HepG2 (cell line): ENCODE data around the gene CFAP61. TPM values are rescaled to one million over a fixed set of nuclear protein-coding genes. Genes with fewer than 3 reads are reported as not detected.

Source experiments
- ATM ChIP-seq: fragments of 450-650 bp; IDR thresholded peaks from 2 replicates; pipeline ENCODE4 v1.7.1; 2017; ENCODE audit warnings: mild to moderate bottlenecking, borderline replicate concordance
- BCL6 ChIP-seq: IDR thresholded peaks from 2 replicates; pipeline ENCODE4 v1.6.1; 2016; ENCODE audit warnings: missing genetic modification reagents, missing compliant biosample characterization
- FOXC1 ChIP-seq: sonication (generic); formaldehyde crosslinking; IDR thresholded peaks from 2 replicates; pipeline ENCODE4 v1.8.0; 2022; ENCODE audit warnings: mild to moderate bottlenecking, missing genetic modification reagents, borderline replicate concordance
- MEIS2 ChIP-seq: sonication (generic); formaldehyde crosslinking; IDR thresholded peaks from 2 replicates; pipeline ENCODE4 v1.9.0; 2021; ENCODE audit warnings: mild to moderate bottlenecking, missing genetic modification reagents
- NCOA1 ChIP-seq: sonication (generic); formaldehyde crosslinking; IDR thresholded peaks from 2 replicates; pipeline ENCODE4 v1.9.0; 2021; ENCODE audit warnings: missing genetic modification reagents
- PCBP2 ChIP-seq: fragments of 200-400 bp; formaldehyde crosslinking; optimal IDR thresholded peaks from 2 replicates; pipeline ENCODE3; 2018; ENCODE audit warnings: low read length, low read depth; ENCODE audit not compliant: poor library complexity, severe bottlenecking
- POLR2A ChIP-seq, 2 experiments: IDR thresholded peaks; 2 replicates each; pipeline ENCODE4 v1.6.1; 2011; ENCODE audit warnings: low read depth in 2 of 2, low read length in 2 of 2, mild to moderate bottlenecking in 1 of 2, moderate library complexity in 1 of 2; ENCODE audit not compliant: insufficient read depth in 1 of 2
- PPARG ChIP-seq: conservative IDR thresholded peaks from 2 replicates; pipeline ENCODE4 v1.6.1; 2016; ENCODE audit warnings: missing biosample characterization, missing genetic modification reagents
- RARG ChIP-seq: sonication (generic); formaldehyde crosslinking; IDR thresholded peaks from 2 replicates; pipeline ENCODE4 v1.4.0; 2020; ENCODE audit warnings: low read depth, mild to moderate bottlenecking, missing genetic modification reagents
- SUZ12 ChIP-seq: fragments of 150-350 bp; IDR thresholded peaks from 2 replicates; pipeline ENCODE4 v1.6.1; 2014; ENCODE audit warnings: low read depth, low read length
- TGIF2 ChIP-seq: IDR thresholded peaks from 2 replicates; pipeline ENCODE4 v1.6.1; 2016; ENCODE audit warnings: control low read depth, missing compliant biosample characterization
- ZNF275 ChIP-seq: sonication (generic); formaldehyde crosslinking; IDR thresholded peaks from 2 replicates; pipeline ENCODE4 v1.8.0; 2022; ENCODE audit warnings: missing genetic modification reagents, mild to moderate bottlenecking, inconsistent platforms, borderline replicate concordance
- ZNF326 ChIP-seq: sonication (generic); formaldehyde crosslinking; IDR thresholded peaks from 2 replicates; pipeline ENCODE4 v1.4.0; 2020; ENCODE audit warnings: missing genetic modification reagents, borderline replicate concordance
- ZNF569 ChIP-seq: sonication (generic); formaldehyde crosslinking; IDR thresholded peaks from 2 replicates; pipeline ENCODE4 v1.5.0; 2020; ENCODE audit warnings: mild to moderate bottlenecking, missing genetic modification reagents, moderate library complexity, borderline replicate concordance
- ZNF747 ChIP-seq: sonication (generic); formaldehyde crosslinking; IDR thresholded peaks from 2 replicates; pipeline ENCODE4 v1.8.1; 2023; ENCODE audit warnings: missing genetic modification reagents, mild to moderate bottlenecking, borderline replicate concordance
- polyA plus RNA-seq, 8 experiments: library from polyadenylated mRNA; depleted of rRNA in 3 of 8; stranded (reverse) in 7 of 8; unstranded in 1 of 8; fragments of >200 nt; fragmentation: Illumina TruSeq in 4 of 8; extraction: Trizol in 4 of 8; gene quantifications; 2 replicates each; pipeline versions ENCODE4 v1.2.1 to v1.2.3, GENCODE V29; 2011 to 2016; ENCODE audit warnings: low read depth in 4 of 8, missing spikeins in 1 of 8, mixed read lengths in 1 of 8; ENCODE audit not compliant: insufficient read depth in 1 of 8
- total RNA-seq, 5 experiments: library from RNA; depleted of rRNA; stranded (reverse); fragments of >200 nt; fragmentation: Illumina TruSeq; extraction: Trizol; gene quantifications; 2 replicates each; pipeline ENCODE4 v1.2.3, GENCODE V29; 2016; ENCODE audit warnings: low read depth in 1 of 5
- TF ChIP-seq, protein P1 (sequence below): sonication (generic); formaldehyde crosslinking; IDR thresholded peaks from 2 replicates; pipeline ENCODE4 v1.5.1; 2020; ENCODE audit warnings: mild to moderate bottlenecking, missing genetic modification reagents, borderline replicate concordance
- TF ChIP-seq, protein P2 (sequence below): sonication (generic); formaldehyde crosslinking; IDR thresholded peaks from 2 replicates; pipeline ENCODE4 v1.4.0; 2020; ENCODE audit warnings: missing genetic modification reagents

CFAP61 gene
- total and polyA plus RNA-seq, 2 of the 13 experiments (the other 11 are each of a cell fraction or from before 2014, with no cell fraction given): 0.27 TPM; not detected in 1

GRCh38 chr20:20017001-20017843 is 35.1 kb upstream of the CFAP61 start, which contains the start of gene NAA20 (continued):
- TF ChIP-seq ZNF275 (CRISPR knock-in tag): peak; percentile 98
- TF ChIP-seq PPARG (CRISPR knock-in tag): no peak; the same call in 1 of the 2 replicates
- peak; percentile 92; the same call in 1 of the 2 replicates for TF ChIP-seq ZNF747
- TF ChIP-seq POLR2A (IDR thresholded peaks at IDR 0.05; ENCODE audit: insufficient read depth in 1 of 2, low read depth in 2 of 2, low read length in 2 of 2): peak; percentile 36 to 87; a peak in 3 of 4 replicates
- TF ChIP-seq, protein P1, sequence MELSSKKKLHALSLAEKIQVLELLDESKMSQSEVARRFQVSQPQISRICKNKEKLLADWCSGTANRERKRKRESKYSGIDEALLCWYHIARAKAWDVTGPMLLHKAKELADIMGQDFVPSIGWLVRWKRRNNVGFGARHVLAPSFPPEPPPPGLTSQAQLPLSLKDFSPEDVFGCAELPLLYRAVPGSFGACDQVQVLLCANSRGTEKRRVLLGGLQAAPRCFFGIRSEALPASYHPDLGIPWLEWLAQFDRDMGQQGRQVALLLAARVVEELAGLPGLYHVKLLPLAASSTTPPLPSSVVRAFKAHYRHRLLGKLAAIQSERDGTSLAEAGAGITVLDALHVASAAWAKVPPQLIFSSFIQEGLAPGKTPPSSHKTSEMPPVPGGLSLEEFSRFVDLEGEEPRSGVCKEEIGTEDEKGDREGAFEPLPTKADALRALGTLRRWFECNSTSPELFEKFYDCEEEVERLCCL (CRISPR knock-in tag): peak; percentile 90
- peak; percentile 77 for TF ChIP-seq BCL6
- no peak; the same call in 1 of the 2 replicates for TF ChIP-seq SUZ12
- peak; percentile 63; the same call in 1 of the 2 replicates for TF ChIP-seq NCOA1 (CRISPR knock-in tag)
- 0 out of 2 replicates have a peak, but pooled peaks have one; percentile 82 for TF ChIP-seq RARG (CRISPR knock-in tag)
- TF ChIP-seq, protein P2, sequence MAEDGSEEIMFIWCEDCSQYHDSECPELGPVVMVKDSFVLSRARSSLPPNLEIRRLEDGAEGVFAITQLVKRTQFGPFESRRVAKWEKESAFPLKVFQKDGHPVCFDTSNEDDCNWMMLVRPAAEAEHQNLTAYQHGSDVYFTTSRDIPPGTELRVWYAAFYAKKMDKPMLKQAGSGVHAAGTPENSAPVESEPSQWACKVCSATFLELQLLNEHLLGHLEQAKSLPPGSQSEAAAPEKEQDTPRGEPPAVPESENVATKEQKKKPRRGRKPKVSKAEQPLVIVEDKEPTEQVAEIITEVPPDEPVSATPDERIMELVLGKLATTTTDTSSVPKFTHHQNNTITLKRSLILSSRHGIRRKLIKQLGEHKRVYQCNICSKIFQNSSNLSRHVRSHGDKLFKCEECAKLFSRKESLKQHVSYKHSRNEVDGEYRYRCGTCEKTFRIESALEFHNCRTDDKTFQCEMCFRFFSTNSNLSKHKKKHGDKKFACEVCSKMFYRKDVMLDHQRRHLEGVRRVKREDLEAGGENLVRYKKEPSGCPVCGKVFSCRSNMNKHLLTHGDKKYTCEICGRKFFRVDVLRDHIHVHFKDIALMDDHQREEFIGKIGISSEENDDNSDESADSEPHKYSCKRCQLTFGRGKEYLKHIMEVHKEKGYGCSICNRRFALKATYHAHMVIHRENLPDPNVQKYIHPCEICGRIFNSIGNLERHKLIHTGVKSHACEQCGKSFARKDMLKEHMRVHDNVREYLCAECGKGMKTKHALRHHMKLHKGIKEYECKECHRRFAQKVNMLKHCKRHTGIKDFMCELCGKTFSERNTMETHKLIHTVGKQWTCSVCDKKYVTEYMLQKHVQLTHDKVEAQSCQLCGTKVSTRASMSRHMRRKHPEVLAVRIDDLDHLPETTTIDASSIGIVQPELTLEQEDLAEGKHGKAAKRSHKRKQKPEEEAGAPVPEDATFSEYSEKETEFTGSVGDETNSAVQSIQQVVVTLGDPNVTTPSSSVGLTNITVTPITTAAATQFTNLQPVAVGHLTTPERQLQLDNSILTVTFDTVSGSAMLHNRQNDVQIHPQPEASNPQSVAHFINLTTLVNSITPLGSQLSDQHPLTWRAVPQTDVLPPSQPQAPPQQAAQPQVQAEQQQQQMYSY (CRISPR knock-in tag): peak; percentile 73
- no peak for TF ChIP-seq ATM
- peak; percentile 98 for TF ChIP-seq TGIF2 (CRISPR knock-in tag)
- peak; percentile 76 for TF ChIP-seq MEIS2 (CRISPR knock-in tag)
- peak; percentile 99; the same call in 1 of the 2 replicates for TF ChIP-seq ZNF569 (CRISPR knock-in tag)
- no peak for TF ChIP-seq PCBP2
- peak; percentile 93 for TF ChIP-seq FOXC1 (CRISPR knock-in tag)
- no peak for TF ChIP-seq ZNF326
